Mesenchymal stem cell (in vitro differentiated cells and primary cell): Measurements from ENCODE around the gene SF3B2.

Source experiments
- DNase-seq: peaks from one replicate; pipeline ENCODE4 v3.0.0-alpha.2; 2013
- H2AFZ ChIP-seq: one replicate; pipeline ENCODE4 v1.6.1; 2013; ENCODE audit warnings: low read depth, mild to moderate bottlenecking, control low read depth, inconsistent platforms, low read length, moderate library complexity
- H2AK5ac ChIP-seq: 2 replicates; pipeline ENCODE4 v1.6.1; 2013; ENCODE audit warnings: low read length, moderate library complexity, mild to moderate bottlenecking, inconsistent platforms; ENCODE audit not compliant: severe bottlenecking
- H2BK120ac ChIP-seq: one replicate; pipeline ENCODE4 v1.6.1; 2013; ENCODE audit warnings: low read depth, mild to moderate bottlenecking, inconsistent platforms, low read length, moderate library complexity
- H2BK12ac ChIP-seq, 2 experiments: one replicate each; pipeline ENCODE4 v1.6.1; 2013; ENCODE audit warnings: inconsistent platforms in 2 of 2, low read length in 2 of 2, mild to moderate bottlenecking in 2 of 2, moderate library complexity in 2 of 2, control low read depth in 1 of 2
- H2BK15ac ChIP-seq: one replicate; pipeline ENCODE4 v1.6.1; 2013; ENCODE audit warnings: mild to moderate bottlenecking, low read depth, inconsistent platforms; ENCODE audit not compliant: poor library complexity, severe bottlenecking
- H2BK5ac ChIP-seq: 2 replicates; pipeline ENCODE4 v1.6.1; 2013; ENCODE audit warnings: low read depth, mild to moderate bottlenecking, low read length, control low read depth, inconsistent platforms; ENCODE audit not compliant: poor library complexity, severe bottlenecking
- H3K14ac ChIP-seq, 2 experiments: one replicate each; pipeline ENCODE4 v1.6.1; 2013; ENCODE audit warnings: inconsistent platforms in 2 of 2, low read length in 2 of 2, control low read depth in 1 of 2, mild to moderate bottlenecking in 1 of 2, moderate library complexity in 1 of 2
- H3K18ac ChIP-seq, 2 experiments: one replicate each; pipeline ENCODE4 v1.6.1; 2013; ENCODE audit warnings: inconsistent platforms in 2 of 2, low read length in 2 of 2, control low read depth in 1 of 2, low read depth in 1 of 2, mild to moderate bottlenecking in 1 of 2
- H3K23ac ChIP-seq, 2 experiments: one replicate each; pipeline ENCODE4 v1.6.1; 2013; ENCODE audit warnings: inconsistent platforms in 2 of 2, low read length in 2 of 2, mild to moderate bottlenecking in 2 of 2, moderate library complexity in 2 of 2, control low read depth in 1 of 2
- H3K27ac ChIP-seq: 2 replicates; pipeline ENCODE4 v1.5.1; 2013; ENCODE audit warnings: mild to moderate bottlenecking, moderate library complexity, low read length, control low read depth, inconsistent platforms; ENCODE audit not compliant: poor library complexity, severe bottlenecking
- H3K27me3 ChIP-seq, 2 experiments: 2 replicates each; pipeline versions ENCODE4 v1.6.1 to v1.7.0; 2013; ENCODE audit warnings: low read length in 2 of 2, mild to moderate bottlenecking in 2 of 2, moderate library complexity in 2 of 2, control low read depth in 1 of 2, inconsistent platforms in 1 of 2; ENCODE audit not compliant: control insufficient read depth in 1 of 2, insufficient read depth in 1 of 2
- H3K36me3 ChIP-seq, 2 experiments: 2 replicates each; pipeline versions ENCODE4 v1.6.1 to v1.7.0; 2013; ENCODE audit warnings: low read length in 2 of 2, control low read depth in 1 of 2, inconsistent platforms in 1 of 2, low read depth in 1 of 2, mild to moderate bottlenecking in 1 of 2; ENCODE audit not compliant: insufficient read depth in 2 of 2, control insufficient read depth in 1 of 2
- H3K4ac ChIP-seq, 2 experiments: one replicate each; pipeline ENCODE4 v1.6.1; 2013; ENCODE audit warnings: inconsistent platforms in 2 of 2, low read length in 2 of 2, mild to moderate bottlenecking in 2 of 2, moderate library complexity in 2 of 2, control low read depth in 1 of 2, low read depth in 1 of 2
- H3K4me1 ChIP-seq: 2 replicates; pipeline ENCODE4 v1.6.1; 2013; ENCODE audit warnings: low read depth, low read length, control low read depth; ENCODE audit not compliant: control insufficient read depth, insufficient read depth
- H3K4me2 ChIP-seq: 2 replicates; pipeline ENCODE4 v1.6.1; 2013; ENCODE audit warnings: low read length, mild to moderate bottlenecking, inconsistent platforms; ENCODE audit not compliant: poor library complexity, severe bottlenecking
- H3K4me3 ChIP-seq, 2 experiments: 2 replicates each; pipeline versions ENCODE4 v1.5.1 to v1.7.0; 2013; ENCODE audit warnings: low read length in 2 of 2, mild to moderate bottlenecking in 2 of 2, control low read depth in 1 of 2, low read depth in 1 of 2; ENCODE audit not compliant: insufficient read depth in 1 of 2
- H3K79me1 ChIP-seq: replicated peaks from 2 replicates; pipeline ENCODE4 v1.6.1; 2013; ENCODE audit warnings: mild to moderate bottlenecking, control low read depth, low read length, inconsistent platforms; ENCODE audit not compliant: poor library complexity, severe bottlenecking
- H3K9ac ChIP-seq: 2 replicates; pipeline ENCODE4 v1.7.0; 2013; ENCODE audit warnings: mild to moderate bottlenecking, low read length, moderate library complexity
- H3K9me3 ChIP-seq: 2 replicates; pipeline ENCODE4 v1.7.0; 2013; ENCODE audit warnings: mild to moderate bottlenecking, low read length; ENCODE audit not compliant: control insufficient read depth
- H4K8ac ChIP-seq: one replicate; pipeline ENCODE4 v1.6.1; 2013; ENCODE audit warnings: inconsistent platforms, mild to moderate bottlenecking, low read length, moderate library complexity
- H4K91ac ChIP-seq: one replicate; pipeline ENCODE4 v1.6.1; 2013; ENCODE audit warnings: mild to moderate bottlenecking, low read length, inconsistent platforms
- WGBS: methylation state at CpG from one replicate; pipeline ENCODE4 v1.1.7; 2013; ENCODE audit warnings: mixed read lengths; 5-methylcytosine and 5-hydroxymethylcytosine counted together

The SF3B2 gene

DNA sequence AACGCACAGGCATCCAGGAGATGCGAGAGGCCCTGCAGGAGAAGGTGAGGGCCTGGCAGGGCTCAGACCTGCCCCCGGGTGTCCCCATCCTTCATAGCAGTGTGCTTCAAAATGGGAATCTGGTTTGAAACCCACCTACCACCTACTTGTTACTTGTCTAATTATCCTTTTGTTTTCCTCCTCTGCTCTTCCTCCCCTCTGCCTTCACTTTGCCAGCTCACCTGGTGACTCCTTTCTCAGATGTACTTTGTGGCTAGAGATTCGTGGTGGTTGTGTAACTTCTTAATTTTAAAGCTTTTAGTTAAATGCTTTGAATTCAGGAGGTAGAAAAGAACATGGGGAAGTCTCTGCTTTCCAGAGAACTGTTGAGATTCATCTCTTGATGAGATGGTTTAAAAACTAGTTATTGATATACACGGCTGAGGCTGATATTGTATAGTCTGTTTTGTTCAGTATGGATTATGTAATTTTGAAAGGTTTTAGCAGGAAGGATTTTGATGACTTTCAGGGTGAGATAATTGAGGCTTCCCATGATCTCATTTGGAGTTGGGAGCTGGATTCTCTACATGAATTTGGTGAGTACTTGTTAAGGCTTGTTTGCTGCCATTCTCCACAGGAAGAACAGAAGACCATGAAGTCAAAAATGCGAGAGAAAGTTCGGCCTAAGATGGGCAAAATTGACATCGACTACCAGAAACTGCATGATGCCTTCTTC lies 8.0 kb downstream of the SF3B2 start:
- 84% methylated on average over 8 of the region's 8 CpGs for WGBS
- H3K23ac ChIP-seq, result no peak overlapping the region
- H3K4ac ChIP-seq, result no peak overlapping the region
- no peak overlapping the region for H3K18ac ChIP-seq
- no peaks in the 10 kb centered on the region for H3K9me3 ChIP-seq
- no peak overlapping the region for H3K27ac ChIP-seq
- H2AK5ac ChIP-seq, result no peak overlapping the region
- H3K27me3 ChIP-seq, result no peaks in the 10 kb centered on the region
- no peak overlapping the region for H3K4me3 ChIP-seq
- no peak overlapping the region for H3K4me2 ChIP-seq
- H2BK120ac ChIP-seq, result no peak overlapping the region
- H3K9ac ChIP-seq, result peak overlapping the region; percentile 43
- no peak overlapping the region for H4K91ac ChIP-seq
- peaks cover 67 to 97% of the 10 kb centered on the region in 2 experiments for H3K36me3 ChIP-seq
- no peak overlapping the region for H2AFZ ChIP-seq
- H4K8ac ChIP-seq, result no peak overlapping the region
- H2BK5ac ChIP-seq, result no peak overlapping the region
- peaks cover 34% of the 10 kb centered on the region for H3K79me1 ChIP-seq
- no peak overlapping the region for H3K14ac ChIP-seq
- no peak overlapping the region for H2BK12ac ChIP-seq
- H3K4me1 ChIP-seq, result no peaks in the 10 kb centered on the region
- no peak overlapping the region for H2BK15ac ChIP-seq
- DNase-seq, result no peak

DNA sequence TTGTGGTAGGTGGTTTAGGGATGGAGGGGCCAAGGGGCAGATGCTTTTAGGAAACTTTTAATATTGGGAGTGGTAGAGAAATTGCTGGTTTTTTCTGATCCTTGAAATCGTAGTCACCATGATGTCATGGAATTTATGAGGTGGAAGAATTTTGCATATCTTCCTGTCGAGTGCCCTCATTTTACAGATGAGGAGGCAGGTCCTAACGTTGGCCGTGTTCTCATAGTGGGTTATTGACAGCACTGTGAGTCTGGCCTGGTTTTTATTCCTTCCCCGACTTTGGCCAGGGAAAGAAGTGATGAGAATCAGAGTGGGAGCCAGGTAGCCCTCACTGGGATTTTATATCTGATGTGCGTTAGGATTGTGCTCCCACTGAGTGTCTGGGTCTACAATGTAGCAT lies 9.1 kb downstream of the SF3B2 start:
- H3K79me1 ChIP-seq, result peaks cover 32% of the 10 kb centered on the region
- H3K18ac ChIP-seq, result no peak overlapping the region
- H3K9me3 ChIP-seq, result no peaks in the 10 kb centered on the region
- no peak overlapping the region for H3K4ac ChIP-seq
- H3K9ac ChIP-seq, result peak overlapping the region; percentile 10
- no peak overlapping the region for H3K4me2 ChIP-seq
- H3K27me3 ChIP-seq, result no peaks in the 10 kb centered on the region
- H3K14ac ChIP-seq, result no peak overlapping the region
- H3K27ac ChIP-seq, result no peak overlapping the region
- no peaks in the 10 kb centered on the region for H3K4me1 ChIP-seq
- no peak overlapping the region for H2BK15ac ChIP-seq
- H2BK5ac ChIP-seq, result no peak overlapping the region
- no peak for DNase-seq
- H2BK12ac ChIP-seq, result no peak overlapping the region
- H3K4me3 ChIP-seq, result no peak overlapping the region
- no peak overlapping the region for H2AFZ ChIP-seq
- peaks cover 65 to 98% of the 10 kb centered on the region in 2 experiments for H3K36me3 ChIP-seq
- H2BK120ac ChIP-seq, result no peak overlapping the region
- no peak overlapping the region for H2AK5ac ChIP-seq
- no peak overlapping the region for H3K23ac ChIP-seq
- H4K8ac ChIP-seq, result no peak overlapping the region
- 92% methylated on average over 6 of the region's 6 CpGs for WGBS
- H4K91ac ChIP-seq, result no peak overlapping the region

DNA sequence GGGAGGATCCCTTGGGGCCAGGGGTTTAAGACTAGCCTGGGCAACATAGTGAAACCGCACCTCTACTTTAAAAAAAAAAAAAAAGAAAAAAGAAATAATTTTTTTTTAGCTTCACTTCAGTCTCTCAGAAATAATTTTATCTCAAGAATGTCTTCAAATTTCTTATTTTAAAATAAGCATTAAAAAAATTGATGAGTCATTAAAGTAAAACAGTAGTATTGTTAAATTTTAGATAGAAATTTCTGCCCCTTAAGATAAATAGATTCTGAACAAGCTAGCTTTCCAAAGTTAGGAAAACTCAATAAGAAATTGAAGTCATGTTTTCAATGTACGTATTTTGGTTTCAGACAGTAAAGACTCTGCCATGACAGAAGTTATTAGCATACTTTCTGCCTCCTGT lies 10.2 kb downstream of the SF3B2 start:
- Histone ChIP-seq H2BK12ac (no peak overlapping the region), H3K14ac (no peak overlapping the region), H2AK5ac (no peak overlapping the region), H4K91ac (no peak overlapping the region), H3K4me2 (no peak overlapping the region), H2BK120ac (no peak overlapping the region), H3K36me3 (peaks cover 64 to 98% of the 10 kb centered on the region in 2 experiments), H3K79me1 (peaks cover 32% of the 10 kb centered on the region), H3K27me3 (no peaks in the 10 kb centered on the region), H3K23ac (no peak overlapping the region), H2BK5ac (no peak overlapping the region), H3K4me3 (no peak overlapping the region), H3K9me3 (no peaks in the 10 kb centered on the region), H3K27ac (no peak overlapping the region), H2BK15ac (no peak overlapping the region), H3K9ac (no peak overlapping the region), H4K8ac (no peak overlapping the region), H2AFZ (no peak overlapping the region), H3K18ac (no peak overlapping the region), H3K4ac (no peak overlapping the region), H3K4me1 (no peaks in the 10 kb centered on the region)
- DNase-seq, result no peak
- WGBS, result no CpG with 5 or more reads among the region's 2 CpGs

DNA sequence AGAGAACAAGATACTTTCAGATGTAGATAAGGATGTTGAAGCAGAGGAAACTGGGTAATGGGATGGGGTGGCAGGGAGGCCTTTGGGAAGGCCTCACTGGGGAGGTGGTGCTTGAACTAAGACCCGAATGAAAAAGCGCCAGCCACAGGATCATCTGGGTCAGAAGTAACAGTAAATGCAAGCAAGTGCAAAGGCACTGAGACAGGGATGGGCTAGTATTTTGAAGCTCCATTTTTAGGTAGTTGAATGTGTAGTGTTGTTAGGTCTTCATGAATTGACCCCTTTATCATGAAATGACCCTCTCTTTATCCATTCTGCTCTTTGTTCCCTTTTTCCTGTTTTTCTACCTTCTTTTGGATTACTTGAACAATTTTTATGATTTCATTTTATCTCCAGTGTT lies 11.7 kb downstream of the SF3B2 start:
- H3K23ac ChIP-seq, result no peak overlapping the region

More for the DNA sequence above, 11.7 kb downstream of the SF3B2 start:
- H2BK120ac ChIP-seq, result no peak overlapping the region
- no peak overlapping the region for H4K8ac ChIP-seq
- H2AFZ ChIP-seq, result no peak overlapping the region
- H3K4me3 ChIP-seq, result no peak overlapping the region
- H3K14ac ChIP-seq, result no peak overlapping the region
- H3K36me3 ChIP-seq, result peaks cover 66 to 100% of the 10 kb centered on the region in 2 experiments
- no peak overlapping the region for H3K18ac ChIP-seq
- H2BK15ac ChIP-seq, result no peak overlapping the region
- no peaks in the 10 kb centered on the region for H3K9me3 ChIP-seq
- 95% methylated on average over 2 of the region's 2 CpGs for WGBS
- no peak overlapping the region for H3K9ac ChIP-seq
- H3K27ac ChIP-seq, result no peak overlapping the region
- H3K4ac ChIP-seq, result no peak overlapping the region
- no peaks in the 10 kb centered on the region for H3K27me3 ChIP-seq
- peaks cover 32% of the 10 kb centered on the region for H3K79me1 ChIP-seq
- no peak overlapping the region for H4K91ac ChIP-seq
- H3K4me1 ChIP-seq, result peaks cover 7% of the 10 kb centered on the region
- H2BK5ac ChIP-seq, result no peak overlapping the region
- no peak overlapping the region for H2AK5ac ChIP-seq
- no peak for DNase-seq
- H3K4me2 ChIP-seq, result no peak overlapping the region
- no peak overlapping the region for H2BK12ac ChIP-seq
